Astrocyte (in vitro differentiated cells and primary cell): ENCODE results near the gene ANKS3.

Experiments
- CTCF ChIP-seq: IDR thresholded peaks from 2 replicates; pipeline ENCODE4 v1.5.1; 2011; ENCODE audit warnings: low read depth, mild to moderate bottlenecking, inconsistent platforms, low read length, moderate library complexity; ENCODE audit not compliant: insufficient read depth
- EZH2 ChIP-seq: IDR thresholded peaks from 2 replicates; pipeline ENCODE4 v1.6.1; 2012; ENCODE audit warnings: mild to moderate bottlenecking, low read length, inconsistent platforms; ENCODE audit not compliant: insufficient read depth

- no peak for TF ChIP-seq CTCF
- TF ChIP-seq EZH2, result no peak
Measured at GRCh38 chr16:4663465-4663776, 70.7 kb downstream of the ANKS3 start.
